HG02938 (cell line): ENCODE measurements around the gene SKOR1.

Experiments
- ATAC-seq: cut with Tn5 transposase; IDR thresholded peaks from one replicate; pipeline ENCODE4 v1.9.1; 2021; ENCODE audit warnings: mild to moderate bottlenecking, moderate library complexity; ENCODE audit not compliant: unreplicated experiment

The SKOR1 gene

DNA sequence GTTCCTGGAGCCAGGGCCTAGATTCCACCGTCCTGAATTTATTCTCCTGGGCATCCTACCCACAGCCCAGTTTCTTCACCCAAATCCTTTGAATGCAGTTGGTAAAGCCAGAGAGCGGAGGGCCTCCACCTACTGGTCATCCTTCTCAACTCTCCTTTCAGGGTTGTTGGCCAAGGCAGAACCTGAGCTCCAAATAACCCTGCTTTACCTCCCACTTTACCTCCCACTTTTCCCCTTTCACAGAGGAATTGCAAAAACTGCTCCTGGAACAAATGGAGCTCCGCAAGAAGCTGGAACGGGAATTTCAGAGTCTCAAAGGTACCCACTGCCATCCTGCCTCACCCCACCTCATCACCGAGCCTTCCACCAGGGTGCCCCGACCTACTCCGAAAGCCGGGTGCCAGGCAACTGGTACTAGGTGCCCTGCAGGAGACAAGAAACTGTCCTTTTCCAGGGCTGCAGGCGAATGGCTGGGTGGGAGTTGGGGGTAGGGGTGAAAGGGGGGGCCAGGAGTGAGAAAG lies 6.8 kb downstream of the SKOR1 start:
- ATAC-seq, result no peak

DNA sequence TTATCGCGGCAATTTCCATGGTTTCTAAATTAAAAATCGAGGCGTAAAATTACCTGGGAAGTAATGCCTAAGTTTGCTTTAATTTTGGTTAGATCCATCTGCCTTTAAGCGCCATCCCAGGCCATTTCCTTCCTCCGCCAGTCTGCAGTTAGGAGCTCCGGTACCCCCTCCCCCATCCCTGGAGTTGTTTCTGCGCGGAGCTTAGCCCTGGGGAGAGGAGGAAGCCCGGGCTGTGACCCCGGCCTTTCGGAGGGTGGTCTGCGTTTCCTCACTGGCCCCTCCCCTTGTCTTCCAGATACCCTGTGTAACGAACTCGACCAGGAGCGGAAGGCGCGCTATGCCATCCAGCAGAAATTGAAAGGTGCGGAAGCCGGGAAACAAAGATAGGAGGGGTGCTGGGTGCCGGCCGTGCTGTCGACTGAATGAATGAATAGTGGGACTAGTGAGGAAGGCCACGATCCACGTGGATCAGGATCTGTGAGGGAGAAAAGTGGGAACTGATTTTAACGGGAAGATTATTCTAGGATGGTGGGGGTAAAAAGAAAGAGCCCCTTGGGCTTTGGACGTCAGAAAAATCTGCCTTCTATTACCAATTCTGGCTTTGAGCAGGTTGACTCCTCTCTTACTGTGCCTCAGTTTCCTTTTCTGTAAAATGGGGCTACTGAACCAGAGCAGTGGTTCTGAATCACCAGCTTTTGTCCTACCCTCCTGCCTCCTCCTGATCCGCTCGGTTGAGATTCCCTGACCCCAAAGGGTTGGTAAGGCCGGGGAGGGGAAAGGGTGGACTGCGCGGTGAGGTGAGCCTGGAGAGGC lies 7.8 kb downstream of the SKOR1 start:
- no peak for ATAC-seq

DNA sequence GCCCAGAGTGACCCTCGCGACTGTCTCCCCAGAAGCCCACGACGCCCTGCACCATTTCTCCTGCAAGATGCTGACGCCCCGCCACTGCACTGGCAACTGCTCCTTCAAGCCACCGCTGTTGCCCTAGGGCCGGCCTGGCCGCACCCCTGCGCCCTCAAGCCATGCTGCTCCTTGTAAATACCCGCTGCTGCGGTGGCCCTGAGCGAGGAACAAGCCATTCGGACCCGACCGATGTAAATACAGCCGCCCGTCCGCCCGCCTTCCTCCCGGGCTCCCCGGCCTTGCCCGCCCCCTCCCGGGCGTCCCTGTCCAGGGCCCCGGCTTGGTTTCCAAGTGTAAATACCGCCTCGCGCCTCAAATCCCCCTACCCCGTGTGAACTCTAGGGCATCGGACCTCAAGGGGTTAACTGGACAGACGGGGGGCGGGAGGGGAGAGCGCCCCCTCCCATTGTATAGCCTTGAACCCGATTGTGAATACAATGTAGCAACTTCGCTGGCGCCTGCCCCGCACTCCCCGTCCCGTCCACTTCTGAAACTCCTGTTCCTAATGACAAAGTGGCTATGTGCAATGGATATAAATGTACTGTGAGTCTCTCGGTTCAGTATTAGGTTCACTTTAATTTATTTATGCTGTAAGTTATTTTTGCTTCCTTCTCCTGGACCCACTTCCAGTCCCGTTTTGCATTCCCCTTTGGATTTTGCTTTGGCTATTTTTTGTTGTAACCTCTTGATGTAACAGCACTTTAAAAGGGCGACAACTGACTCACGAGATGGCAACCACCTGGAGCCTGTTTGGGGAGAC lies 8.6 kb downstream of the SKOR1 start:
- no peak for ATAC-seq

DNA sequence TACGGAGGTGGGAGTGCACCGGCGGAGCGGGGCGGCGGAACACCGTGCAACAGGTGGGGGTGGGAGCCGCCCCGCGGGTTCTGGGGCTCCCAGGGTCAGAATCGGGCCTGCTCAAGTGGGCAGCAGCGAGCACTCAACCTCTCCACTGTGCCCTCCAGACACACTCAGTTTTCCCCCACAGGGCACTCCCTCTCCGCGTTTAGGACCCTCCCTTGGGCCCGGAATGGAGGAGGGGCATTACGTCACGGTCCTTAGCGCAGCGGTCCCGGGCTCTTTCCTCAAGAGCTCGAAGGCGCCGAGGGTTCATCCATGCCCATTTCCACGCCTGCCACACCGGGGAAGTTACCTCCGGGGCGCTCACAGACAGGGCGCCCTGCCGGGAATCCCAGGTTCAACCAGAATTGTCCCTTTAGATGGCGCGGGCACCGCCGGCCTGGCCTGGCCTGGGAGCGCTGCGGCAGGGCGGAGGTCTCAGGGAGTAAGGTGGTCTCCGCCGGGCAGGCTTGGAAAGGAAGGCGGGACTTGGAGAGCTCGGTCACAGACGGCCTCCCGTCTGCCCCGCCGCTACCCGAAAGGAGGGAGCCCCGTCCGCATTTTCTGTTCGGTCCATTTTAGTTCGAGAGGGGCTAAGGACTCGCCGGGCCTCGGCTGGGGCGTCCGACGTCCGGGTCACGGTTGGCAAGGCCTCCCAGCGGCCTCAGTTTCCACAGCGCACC lies 9.4 kb downstream of the SKOR1 start:
- no peak for ATAC-seq

DNA sequence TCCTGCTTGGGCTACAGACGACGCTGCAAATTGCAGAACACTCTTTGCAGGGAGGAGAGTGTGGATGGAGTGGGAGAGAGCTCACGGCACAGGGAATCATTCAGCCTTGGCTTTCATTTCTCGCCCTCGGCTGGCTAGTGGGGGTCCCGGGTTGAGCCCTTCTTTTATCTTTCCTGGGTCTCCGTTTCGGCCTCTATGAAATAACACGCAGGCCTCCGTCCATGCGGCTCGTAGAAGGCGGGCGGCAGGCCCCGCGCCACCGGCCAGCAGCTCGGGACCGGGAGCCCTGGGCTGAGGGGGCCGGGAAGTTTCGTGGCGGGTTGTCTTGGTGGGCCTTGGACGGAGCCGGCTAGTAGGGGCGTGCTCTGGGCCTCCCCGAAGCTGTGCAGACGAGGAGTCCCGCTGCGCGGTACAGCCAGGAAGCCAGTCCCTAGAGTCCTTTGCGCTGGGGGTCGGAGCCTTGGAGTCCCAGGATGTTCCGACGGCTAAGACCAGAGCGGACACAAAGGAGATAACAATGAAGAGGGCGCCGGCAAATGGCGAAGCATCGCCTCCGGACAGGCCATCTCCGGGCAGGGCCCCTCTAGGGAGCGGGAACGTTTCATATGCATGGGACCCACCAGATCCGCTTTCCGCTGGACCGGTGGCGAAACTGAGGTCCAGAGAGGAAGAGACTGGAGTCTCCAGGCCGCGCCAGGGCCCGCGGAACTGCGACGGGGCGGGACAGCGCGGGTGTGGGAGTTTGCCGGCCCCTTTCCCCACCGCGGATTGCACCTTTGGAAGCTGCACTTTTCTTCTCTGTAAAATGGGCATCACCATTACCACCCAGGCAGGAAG lies 10.2 kb downstream of the SKOR1 start:
- no peak for ATAC-seq

DNA sequence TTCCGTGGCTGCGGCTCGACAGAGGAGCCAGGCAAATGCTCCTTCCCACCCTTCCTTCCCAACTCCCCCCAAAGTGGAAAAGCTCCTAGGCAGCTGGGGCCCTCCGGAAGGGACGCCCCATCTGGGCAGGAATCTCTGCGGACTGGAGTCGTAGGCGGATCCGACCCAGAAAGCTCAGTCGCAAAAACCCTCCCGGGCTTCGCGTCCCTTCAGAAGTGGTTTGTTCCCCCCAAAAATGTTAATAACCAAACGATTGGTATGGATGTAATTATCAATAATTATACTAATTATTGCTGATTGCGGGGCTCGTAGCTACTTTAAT lies 10.8 kb downstream of the SKOR1 start:
- no peak for ATAC-seq

DNA sequence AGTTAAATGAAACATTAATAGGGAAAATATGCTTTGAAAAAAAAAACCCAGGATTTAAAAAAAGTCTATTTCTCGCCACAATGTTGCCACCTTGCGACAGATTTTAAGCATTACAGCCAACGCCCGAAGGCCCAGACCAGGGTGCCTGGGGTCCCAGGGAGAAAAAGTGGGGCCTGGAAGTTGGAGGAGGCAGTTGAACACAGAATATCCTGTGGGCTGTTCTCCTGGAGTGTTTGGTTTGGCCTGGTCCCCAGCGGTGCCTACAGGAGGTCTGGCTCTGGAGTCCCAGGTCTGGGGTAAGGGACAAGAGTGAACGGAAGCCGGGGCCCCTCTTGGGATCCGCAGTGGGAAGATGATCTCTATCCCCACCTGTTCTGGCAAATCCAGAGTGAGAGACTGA lies 11.2 kb downstream of the SKOR1 start:
- ATAC-seq, result no peak

DNA sequence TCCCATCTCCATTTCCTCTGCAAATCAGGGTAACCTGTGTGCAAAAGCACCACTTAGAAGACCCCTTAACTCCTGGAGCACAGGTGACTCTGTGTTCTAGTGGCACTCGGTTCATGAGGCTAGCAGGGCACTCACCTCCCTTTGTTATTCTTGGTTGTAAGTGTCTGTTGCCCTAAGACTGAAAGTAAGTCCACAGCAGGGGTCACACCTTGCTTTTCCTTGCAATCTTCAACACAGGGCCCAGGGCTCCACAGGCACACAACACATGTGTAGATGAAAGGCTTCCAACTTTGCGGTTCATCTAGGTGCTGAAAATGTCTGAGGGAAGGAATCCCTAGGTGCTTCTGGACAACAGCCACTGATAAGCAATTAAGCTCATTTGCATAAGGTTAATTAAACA lies 11.6 kb downstream of the SKOR1 start:
- no peak for ATAC-seq

DNA sequence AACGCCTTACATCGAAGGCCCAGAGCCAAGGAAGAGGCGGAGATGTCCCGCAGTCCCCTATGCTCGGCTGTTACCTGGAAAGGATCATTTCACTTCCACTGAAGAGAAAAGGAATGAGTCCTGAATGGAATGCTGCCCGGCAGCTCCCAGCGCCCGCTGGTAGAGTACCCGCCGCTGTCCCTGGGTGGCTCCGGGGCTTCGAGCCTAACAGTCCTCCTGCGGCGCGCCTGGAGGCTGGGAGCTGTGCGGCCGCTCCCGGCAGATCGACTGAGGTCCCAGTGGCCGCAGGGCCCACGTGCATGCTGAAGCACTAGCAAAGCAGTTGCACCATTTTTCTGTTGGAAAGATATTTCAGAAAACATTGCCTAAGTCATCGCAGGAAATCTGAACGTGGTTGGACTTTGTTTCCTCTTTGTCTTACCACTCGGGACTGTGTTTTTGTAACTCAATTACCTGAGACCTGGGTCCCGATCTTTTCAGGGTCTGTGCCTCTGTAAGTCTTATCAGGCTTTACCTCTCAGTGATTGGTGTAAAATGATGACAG lies 13.6 kb downstream of the SKOR1 start:
- no peak for ATAC-seq

DNA sequence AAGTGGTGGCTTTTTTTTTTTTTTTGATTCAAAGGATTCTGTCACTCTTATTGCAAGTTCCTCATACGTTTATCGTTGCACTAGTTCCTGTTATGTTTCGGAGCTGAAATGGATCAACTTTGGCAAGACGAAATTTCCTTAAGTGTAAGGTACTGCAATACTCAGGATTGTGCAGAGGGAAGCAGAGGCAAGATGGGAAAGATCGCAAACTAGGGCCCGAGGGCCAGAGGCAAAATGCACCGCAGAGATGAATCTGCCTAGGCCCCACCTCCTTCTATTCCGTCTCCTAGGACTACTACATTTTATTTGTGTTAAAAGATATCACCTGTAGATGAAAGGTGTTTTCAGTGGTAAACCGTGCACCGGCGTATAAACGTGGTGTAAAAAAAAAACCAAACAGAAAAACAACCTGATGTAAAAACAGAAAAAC lies 14.2 kb downstream of the SKOR1 start:
- no peak for ATAC-seq

DNA sequence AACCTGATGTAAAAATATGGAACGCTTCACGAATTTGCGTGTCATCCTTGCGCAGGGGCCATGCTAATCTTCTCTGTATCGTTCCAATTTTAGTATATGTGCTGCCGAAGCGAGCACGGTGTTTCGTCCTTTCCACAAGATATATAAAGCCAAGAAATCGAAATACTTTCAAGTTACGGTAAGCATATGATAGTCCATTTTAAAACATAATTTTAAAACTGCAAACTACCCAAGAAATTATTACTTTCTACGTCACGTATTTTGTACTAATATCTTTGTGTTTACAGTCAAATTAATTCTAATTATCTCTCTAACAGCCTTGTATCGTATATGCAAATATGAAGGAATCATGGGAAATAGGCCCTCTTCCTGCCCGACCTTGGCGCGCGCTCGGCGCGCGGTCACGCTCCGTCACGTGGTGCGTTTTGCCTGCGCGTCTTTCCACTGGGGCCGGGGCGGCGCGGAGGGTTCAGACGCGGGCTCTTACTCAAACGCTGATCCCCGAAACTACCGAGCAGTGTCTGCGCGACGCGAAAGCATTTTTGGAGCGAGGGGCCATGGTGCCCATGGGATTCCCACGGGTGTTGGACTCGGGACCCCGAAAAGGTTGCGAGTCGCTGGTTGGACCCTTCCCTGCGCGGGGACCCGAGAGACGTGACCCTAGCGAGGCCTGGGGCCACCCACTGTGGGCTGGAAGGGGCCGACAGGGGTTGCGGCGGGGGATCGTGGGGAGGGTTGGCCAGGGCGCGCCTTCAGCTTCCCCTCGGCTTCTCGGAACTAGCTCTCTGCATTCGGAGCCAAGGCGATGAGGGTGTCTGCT lies 14.8 kb downstream of the SKOR1 start, which contains the start of gene RNU6-1:
Gene RNU6-1 (minus strand): TSS at position 117 of the 820 bp plus-strand sequence.
- ATAC-seq, result peak; percentile 72

DNA sequence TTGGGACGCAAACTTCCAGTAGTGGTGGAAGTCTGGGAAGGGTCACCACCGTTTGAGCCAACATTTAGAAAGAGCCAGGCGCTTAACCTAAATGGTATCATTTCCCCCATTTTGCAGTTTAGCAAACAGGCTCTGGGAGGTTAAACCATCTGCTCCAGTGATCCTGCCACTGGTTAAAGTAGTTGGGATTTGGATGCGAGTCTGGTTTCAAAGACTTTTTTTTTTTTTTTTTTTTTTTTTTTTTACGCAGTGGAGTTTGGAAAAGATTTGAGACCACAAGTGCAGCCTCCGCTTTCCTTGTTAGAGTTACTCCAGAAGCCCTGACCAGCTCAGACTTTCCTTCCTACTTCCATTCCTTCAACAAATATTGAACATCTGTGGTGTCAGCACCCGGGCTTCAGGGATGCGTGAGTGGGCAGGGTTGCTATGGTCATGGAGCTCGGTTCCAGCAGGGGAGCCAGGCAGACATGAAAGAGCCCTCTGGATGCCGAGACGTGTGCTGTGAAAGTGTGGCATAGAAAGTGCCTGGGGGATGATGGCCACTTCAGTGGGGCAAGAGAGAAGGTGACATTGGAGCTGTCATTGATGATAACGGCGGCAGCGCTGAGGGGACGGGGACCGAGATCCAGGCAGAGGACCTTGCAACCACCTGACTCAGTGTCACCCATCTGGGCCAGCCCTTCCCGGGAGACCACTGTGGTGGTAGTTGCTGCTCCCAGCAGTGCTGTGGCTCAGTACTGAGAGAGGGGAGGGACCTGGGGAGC lies 15.6 kb downstream of the SKOR1 start:
- ATAC-seq, result no peak

DNA sequence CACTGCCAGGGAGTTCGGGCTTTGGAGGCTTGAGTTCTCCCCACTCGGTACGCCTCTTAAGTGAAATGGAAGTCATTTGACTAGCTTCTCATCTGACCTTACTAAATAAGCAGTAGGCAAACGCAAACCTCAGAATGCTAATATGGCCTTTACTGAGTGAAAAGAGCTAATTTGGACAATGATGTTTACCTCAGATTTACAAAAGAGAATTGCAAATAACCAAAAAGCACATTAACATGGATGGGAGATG lies 16.1 kb downstream of the SKOR1 start:
- ATAC-seq, result no peak

DNA sequence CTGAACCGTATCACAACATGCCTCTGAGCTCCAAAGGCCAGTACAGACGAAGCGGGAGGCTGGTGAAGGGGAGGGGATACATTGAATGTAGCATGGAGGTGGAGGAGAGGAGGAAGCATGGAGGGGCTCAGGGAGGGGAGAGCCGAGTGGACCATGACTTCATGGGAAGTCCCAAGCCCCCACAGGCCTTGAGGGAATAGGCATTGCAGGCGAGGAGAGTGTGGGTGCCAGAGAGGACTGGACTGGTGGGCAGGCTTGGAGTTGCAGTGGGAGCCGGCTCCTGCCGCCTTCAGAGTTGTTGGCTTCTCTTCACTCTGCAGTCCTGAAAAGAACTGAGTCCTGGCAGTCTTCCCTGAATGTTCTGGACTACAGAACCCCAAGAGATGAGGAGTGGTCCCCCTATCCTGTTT lies 17.8 kb downstream of the SKOR1 start:
- ATAC-seq, result no peak

DNA sequence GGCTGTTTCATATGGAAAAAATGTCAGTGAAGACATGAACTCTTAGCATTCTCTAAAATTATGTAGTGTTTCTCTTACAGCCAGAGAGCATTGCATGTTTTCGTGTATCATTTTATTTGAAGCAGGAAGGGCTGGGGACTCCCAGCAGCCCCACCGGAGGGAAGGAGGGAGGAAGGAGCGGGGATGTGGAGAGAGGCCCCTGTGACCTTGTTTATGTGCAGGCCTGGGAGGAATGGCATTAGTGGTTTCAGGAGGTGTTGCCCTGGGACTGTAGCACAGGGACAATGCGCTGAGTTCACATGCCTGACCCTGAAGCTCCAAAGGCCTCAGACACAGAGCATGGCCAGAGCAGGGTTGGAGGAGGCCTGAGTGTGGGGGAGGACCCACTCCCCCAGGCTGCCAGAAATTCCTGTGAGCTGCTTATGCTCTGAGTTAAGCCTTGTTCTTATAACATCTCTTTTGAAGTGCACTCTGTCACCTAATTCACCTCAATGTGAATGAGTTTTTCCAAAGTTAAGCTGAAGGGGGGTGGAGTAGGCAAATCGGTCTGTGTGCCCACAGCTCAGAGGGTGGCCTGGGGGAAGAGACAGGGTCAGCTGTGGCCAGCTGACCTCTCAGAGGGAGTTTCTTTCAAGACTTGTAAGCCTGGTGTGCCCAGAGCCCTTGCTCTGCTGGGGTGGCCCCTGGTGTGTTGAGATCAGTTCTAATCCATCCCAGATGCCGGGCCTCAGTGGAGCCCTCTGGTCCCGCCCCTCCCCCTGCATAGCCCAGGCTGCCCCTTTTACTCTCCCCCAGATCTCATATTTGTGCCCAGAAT lies 18.5 kb downstream of the SKOR1 start:
- ATAC-seq, result no peak

DNA sequence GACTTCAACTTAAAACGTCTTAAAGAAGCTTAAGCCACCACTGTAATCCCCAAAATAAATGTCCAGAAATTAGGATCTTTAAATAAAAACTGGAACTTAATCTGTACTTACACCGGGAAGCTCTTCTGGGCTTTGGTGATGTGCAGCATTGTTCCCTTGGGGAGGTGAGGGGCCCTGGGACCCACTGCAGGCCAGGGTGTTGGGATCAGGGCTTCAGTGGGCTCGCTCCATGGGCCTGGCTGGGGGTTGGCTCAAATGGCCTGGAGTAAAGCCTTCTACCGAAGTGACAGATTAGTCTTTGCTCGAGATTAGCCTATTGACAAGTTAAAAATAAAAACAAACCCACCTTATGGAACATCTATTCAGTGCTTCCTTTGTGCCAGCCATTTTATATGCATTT lies 20.7 kb downstream of the SKOR1 start:
- no peak for ATAC-seq

DNA sequence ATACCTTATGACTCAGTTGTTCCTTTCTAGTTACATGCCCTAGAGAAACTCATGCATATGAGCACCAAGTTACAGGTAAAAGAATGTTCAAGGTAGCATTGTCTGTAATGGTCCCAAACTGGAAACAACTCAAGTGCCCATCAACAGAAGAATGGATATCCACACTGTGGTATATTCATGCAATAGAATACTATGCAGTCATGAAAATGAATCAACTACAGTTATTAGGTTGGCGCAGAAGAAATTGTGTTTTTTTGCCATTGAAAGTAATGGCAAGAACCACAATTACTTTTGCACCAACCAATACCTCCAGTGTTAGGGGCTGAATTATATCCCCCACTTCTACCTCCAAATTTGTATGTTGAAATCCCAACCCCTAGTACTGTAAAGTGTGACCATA lies 24.2 kb downstream of the SKOR1 start:
- no peak for ATAC-seq

DNA sequence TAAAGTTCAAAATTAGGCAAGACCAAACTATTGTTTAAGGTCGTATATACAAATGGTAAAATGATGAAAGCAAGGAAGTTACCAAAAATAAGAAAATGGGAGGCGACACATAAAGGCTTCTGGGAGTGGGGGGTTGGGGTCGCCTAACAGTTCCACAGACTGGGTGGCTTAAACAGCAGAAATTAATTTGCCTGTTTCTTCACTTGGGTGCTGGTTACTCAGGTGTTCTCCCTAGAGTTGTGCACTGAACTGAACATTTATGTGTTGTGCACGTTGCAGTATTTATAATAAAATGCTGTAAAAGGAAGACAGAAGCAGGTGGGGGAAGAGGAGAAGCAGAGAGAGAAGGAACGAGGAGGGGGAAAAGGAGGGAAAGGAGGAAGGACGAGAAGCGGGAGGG lies 25.0 kb downstream of the SKOR1 start:
- ATAC-seq, result no peak
